Gastrocnemius medialis (tissue), 4 donors: Measurements from ENCODE around the gene CAMTA1. TPM values are rescaled to one million over a fixed set of nuclear protein-coding genes. Genes with fewer than 3 reads are reported as not detected.

Experiments
- ATAC-seq, 2 donors: fragments of 150-250 bp; one replicate each; pipeline ENCODE4 v1.9.1; 2016
- DNase-seq, 2 donors: peaks; one replicate each; pipeline ENCODE4 v3.0.0-alpha.2; 2019
- H3K27ac ChIP-seq, 4 donors: fragments of 200-600 bp; sonication (generic); 1 replicate in 1 of 4; 2 replicates in 3 of 4; pipeline ENCODE4 v1.5.1; 2016 to 2018; ENCODE audit warnings: mild to moderate bottlenecking in 2 of 4, moderate library complexity in 1 of 4
- H3K27me3 ChIP-seq, 3 donors: fragments of 200-600 bp; sonication (generic) in 2 of 3; 1 replicate in 1 of 3; 2 replicates in 2 of 3; pipeline versions ENCODE4 v1.5.1 to v1.6.0; 2016 to 2019; ENCODE audit warnings: mild to moderate bottlenecking in 1 of 3, moderate library complexity in 1 of 3
- H3K36me3 ChIP-seq, 2 donors: fragments of 200-600 bp; sonication (generic) in 1 of 2; one replicate each; pipeline ENCODE4 v1.5.1; 2017 to 2018
- H3K4me1 ChIP-seq, 2 donors: fragments of 200-600 bp; sonication (generic) in 1 of 2; one replicate each; pipeline ENCODE4 v1.5.1; 2016 to 2017; ENCODE audit warnings: mild to moderate bottlenecking in 2 of 2
- H3K4me3 ChIP-seq, 4 donors: fragments of 200-600 bp; sonication (generic) in 3 of 4; 1 replicate in 1 of 4; 2 replicates in 3 of 4; pipeline ENCODE4 v1.5.1; 2016 to 2019; ENCODE audit warnings: mild to moderate bottlenecking in 2 of 4
- H3K9me3 ChIP-seq, 3 donors: fragments of 200-600 bp; sonication (generic) in 2 of 3; 1 replicate in 1 of 3; 2 replicates in 2 of 3; pipeline ENCODE4 v1.5.1; 2016 to 2019
- POLR2A ChIP-seq, 2 donors: fragments of 450-650 bp; IDR thresholded peaks; one replicate each; pipeline ENCODE4 v1.6.1; 2017; ENCODE audit warnings: antibody characterized with exemption in 2 of 2, mild to moderate bottlenecking in 2 of 2, moderate library complexity in 2 of 2
- in situ Hi-C, 4 donors: fragments of 200-750 bp; cut with MboI; loops; one replicate each; pipeline versions ENCODE4 v1.15.0 to v1.8.0; 2017; ENCODE audit warnings: low sequenced_read_pairs in 4 of 4
- intact Hi-C: fragments of 100-400 bp; cut with DNase I; formaldehyde crosslinking; loops from one replicate; pipeline ENCODE4 v1.15.1; 2023; ENCODE audit warnings: low total_unique reads
- total RNA-seq, 4 donors: library from RNA; depleted of rRNA; stranded (reverse); fragments of >200 nt; gene quantifications; one replicate each; pipeline versions ENCODE4 v1.1.0 to v1.2.3, GENCODE V29; 2016
- TF ChIP-seq, protein P1 (sequence below), 5 experiments: fragments of 450-650 bp in 3 of 5; fragments of 200-600 bp in 2 of 5; sonication (generic) in 2 of 5; IDR thresholded peaks in 4 of 5; conservative IDR thresholded peaks in 1 of 5; 1 replicate in 4 of 5; 2 replicates in 1 of 5; pipeline ENCODE4 v1.5.1; 2016 to 2019; ENCODE audit warnings: antibody characterized with exemption in 5 of 5, mild to moderate bottlenecking in 3 of 5, moderate library complexity in 3 of 5

CAMTA1 gene
- total RNA-seq, 4 donors from 2014 or later, result 60.5 to 113 (median 70.4) TPM

DNA sequence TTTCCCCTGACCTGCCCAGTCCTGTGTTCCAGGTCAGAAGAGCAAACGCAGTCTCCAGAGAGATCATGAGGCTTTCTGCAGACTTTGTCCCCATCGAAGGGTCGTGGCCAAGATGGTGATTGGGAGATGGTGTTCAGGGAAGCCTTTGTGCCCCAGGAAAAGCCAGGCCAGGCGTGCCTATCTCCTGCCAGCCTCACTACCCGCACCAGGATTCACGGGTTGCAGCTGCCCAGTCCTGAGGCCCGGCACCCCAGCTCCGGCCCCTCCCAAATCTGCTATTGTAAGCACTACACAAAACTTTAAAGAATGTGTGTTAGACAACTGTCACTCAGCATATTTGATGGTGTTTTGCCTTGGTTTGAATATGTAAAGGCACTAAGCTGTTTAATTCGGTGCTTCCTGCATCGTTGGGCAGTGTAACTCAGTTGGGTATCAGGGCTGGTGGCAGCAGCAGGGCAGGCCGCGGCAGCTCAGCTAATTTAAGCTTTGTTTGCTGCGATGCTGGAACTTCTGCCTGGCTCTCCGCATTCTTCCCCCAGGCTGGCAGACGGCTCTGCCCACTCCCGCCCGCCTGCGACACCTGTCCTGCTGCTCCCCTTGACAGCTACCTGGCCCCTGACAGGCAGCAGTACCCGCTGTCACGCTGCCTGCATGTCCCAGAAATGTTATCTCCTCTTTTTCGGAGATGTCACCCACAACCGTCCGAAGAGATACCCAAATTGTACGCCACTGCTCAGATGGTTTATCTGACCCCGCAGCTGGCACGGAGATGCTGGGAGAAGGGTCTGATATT, 776.9 kb downstream of the CAMTA1 start:
- Histone ChIP-seq H3K4me3 (no peak overlapping the region), H3K36me3 (no peaks in the 10 kb centered on the region), H3K27me3 (no peaks in the 10 kb centered on the region), H3K9me3 (no peaks in the 10 kb centered on the region), H3K4me1 (no peaks in the 10 kb centered on the region), H3K27ac (no peak overlapping the region)
- DNase-seq (no peak), ATAC-seq (no peak)
- in situ Hi-C loops (no loop called here), intact Hi-C loops (no loop called here)
- TF ChIP-seq POLR2A (IDR thresholded peaks at IDR 0.05), result no peak
- TF ChIP-seq, protein P1, sequence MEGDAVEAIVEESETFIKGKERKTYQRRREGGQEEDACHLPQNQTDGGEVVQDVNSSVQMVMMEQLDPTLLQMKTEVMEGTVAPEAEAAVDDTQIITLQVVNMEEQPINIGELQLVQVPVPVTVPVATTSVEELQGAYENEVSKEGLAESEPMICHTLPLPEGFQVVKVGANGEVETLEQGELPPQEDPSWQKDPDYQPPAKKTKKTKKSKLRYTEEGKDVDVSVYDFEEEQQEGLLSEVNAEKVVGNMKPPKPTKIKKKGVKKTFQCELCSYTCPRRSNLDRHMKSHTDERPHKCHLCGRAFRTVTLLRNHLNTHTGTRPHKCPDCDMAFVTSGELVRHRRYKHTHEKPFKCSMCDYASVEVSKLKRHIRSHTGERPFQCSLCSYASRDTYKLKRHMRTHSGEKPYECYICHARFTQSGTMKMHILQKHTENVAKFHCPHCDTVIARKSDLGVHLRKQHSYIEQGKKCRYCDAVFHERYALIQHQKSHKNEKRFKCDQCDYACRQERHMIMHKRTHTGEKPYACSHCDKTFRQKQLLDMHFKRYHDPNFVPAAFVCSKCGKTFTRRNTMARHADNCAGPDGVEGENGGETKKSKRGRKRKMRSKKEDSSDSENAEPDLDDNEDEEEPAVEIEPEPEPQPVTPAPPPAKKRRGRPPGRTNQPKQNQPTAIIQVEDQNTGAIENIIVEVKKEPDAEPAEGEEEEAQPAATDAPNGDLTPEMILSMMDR (IDR thresholded peaks at IDR 0.05 in 4 of 5, conservative IDR thresholded peaks at IDR 0.05 in 1 of 5), result no peak

DNA sequence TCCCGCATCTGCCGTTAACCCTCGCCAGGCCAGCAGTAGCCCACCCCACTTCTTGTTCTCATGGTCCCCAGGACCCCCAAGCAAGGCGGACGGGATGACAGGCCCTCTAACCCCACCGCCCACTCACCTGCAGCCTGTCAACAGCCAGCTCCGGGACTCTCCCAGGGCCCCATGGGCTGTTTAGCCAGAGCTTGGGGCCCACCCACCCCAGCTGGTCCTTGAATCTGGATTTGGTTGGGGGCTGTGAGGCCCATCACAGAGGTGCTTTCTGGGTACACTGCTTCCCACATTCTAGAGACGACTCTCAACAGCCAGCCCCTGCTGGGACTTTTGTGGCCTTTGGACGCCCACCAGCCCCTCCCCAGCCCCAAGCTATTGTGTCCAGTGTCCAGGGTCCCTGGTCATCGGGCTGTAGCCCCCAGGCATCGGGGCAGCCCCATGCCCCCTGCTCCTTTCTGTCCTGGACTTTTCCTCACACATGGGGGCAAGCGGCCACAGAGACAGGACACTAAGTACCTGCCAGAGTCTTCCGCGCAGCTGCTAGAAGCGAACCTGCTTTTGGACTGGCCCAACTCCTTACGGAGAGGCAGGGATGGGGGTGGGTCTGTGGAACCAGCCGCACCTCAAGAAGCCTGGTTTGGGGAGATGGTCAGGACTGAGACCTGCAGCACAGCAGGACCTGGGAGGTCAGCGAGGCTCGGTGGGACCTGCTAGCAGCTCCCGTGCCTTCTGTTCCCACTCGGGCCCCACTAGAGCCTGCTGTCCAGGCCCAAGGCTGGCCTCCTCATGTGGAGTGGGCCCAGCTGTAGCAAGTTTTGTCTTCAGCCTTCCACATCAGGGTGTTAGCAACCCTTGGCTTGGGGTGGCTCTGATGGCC, 777.7 kb downstream of the CAMTA1 start:
- Histone ChIP-seq H3K27ac (no peak overlapping the region), H3K9me3 (no peaks in the 10 kb centered on the region), H3K27me3 (no peaks in the 10 kb centered on the region), H3K4me1 (no peaks in the 10 kb centered on the region), H3K4me3 (no peak overlapping the region), H3K36me3 (no peaks in the 10 kb centered on the region)
- intact Hi-C loops (no loop called here), in situ Hi-C loops (no loop called here)
- ATAC-seq, result no peak
- TF ChIP-seq POLR2A (IDR thresholded peaks at IDR 0.05), result no peak
- TF ChIP-seq, protein P1 (IDR thresholded peaks at IDR 0.05 in 4 of 5, conservative IDR thresholded peaks at IDR 0.05 in 1 of 5), result no peak
- no peak for DNase-seq

GRCh38 chr1:7564137-7564536, 778.9 kb downstream of the CAMTA1 start:
- ATAC-seq, result no peak
- H3K27ac ChIP-seq, result no peak overlapping the region
- DNase-seq, result no peak
- intact Hi-C loops, result no loop called here
- in situ Hi-C loops, result no loop called here
- H3K36me3 ChIP-seq, result no peaks in the 10 kb centered on the region
- no peak overlapping the region for H3K4me3 ChIP-seq
- no peaks in the 10 kb centered on the region for H3K27me3 ChIP-seq
- H3K9me3 ChIP-seq, result no peaks in the 10 kb centered on the region
- H3K4me1 ChIP-seq, result no peaks in the 10 kb centered on the region
- TF ChIP-seq, protein P1 (IDR thresholded peaks at IDR 0.05 in 4 of 5, conservative IDR thresholded peaks at IDR 0.05 in 1 of 5), result no peak
- no peak for TF ChIP-seq POLR2A (IDR thresholded peaks at IDR 0.05)

DNA sequence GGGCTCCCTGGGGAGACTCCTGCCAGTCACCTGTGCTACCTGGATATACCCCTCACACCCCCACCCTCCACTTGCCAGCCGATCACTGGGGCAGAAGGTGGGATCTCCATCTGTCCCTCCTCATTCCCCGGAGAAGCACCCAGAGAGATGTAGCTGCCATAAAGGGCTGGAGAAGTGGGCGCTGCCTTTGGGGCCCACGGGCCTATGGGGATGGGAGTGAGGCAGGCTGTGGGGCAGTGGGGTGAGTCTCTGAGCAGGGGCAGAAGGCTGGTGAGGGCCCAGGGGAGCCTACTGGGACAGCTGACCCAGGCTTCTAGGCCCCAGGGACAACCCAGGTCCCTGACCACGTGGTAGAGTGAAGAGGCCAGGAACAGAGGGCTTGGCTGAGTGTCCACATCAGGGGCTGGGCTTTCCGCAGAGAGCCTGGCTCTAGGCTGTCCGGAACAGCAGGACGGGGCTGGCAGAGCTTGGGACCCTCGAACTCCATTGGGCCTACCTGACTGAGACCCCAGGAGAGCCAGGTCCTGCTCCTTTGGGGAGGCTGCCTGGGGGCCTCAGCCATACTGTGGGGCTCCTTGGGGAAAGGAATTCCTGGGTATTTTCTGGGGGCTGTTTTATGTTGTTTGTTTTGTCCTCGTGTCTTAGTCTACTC, 780.0 kb downstream of the CAMTA1 start:
- ATAC-seq, result no peak
- no peaks in the 10 kb centered on the region for H3K36me3 ChIP-seq
- H3K9me3 ChIP-seq, result no peaks in the 10 kb centered on the region
- intact Hi-C loops (no loop called here), in situ Hi-C loops (no loop called here)
- no peaks in the 10 kb centered on the region for H3K4me1 ChIP-seq
- H3K4me3 ChIP-seq, result no peak overlapping the region
- no peak overlapping the region for H3K27ac ChIP-seq
- TF ChIP-seq POLR2A (IDR thresholded peaks at IDR 0.05), result no peak
- TF ChIP-seq, protein P1 (IDR thresholded peaks at IDR 0.05 in 4 of 5, conservative IDR thresholded peaks at IDR 0.05 in 1 of 5), result no peak
- no peak for DNase-seq
- H3K27me3 ChIP-seq, result no peaks in the 10 kb centered on the region
